Iris pigment epithelial cell (primary cell): ENCODE data around the gene PROK1.
"Not testable (repeated sequence)": the region's sequence is repeated elsewhere in the genome, so short reads cannot be mapped to it uniquely, and the experiment has no call there.

Experiments
- DNase-seq: peaks from one replicate; pipeline ENCODE4 v3.0.0-alpha.2; 2011; ENCODE audit warnings: low read depth

The PROK1 gene

DNA sequence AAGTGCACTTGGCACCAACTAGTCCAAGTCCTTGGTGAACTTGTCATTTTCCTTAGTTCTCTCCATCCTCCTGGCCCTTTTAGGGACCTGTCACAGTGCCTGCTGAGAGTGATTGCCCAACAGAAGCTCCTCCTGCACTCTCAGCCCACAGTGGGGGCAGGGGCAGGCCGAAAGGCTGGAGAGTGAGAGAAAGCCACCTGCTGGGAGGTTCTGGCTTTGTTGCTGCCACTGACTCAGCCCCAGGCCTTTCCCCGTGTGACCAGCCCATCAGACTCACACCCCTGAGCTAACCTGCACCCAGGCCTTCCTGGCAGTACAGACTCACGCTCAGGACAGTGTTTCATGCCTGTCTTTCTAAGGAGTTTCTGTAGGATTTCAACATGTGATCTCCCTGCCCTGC is 17.1 kb upstream of the PROK1 start:
- peak; percentile 61 for DNase-seq

- no peak for DNase-seq
Observed at GRCh38 chr1:110434946-110435345, 16.0 kb upstream of the PROK1 start.

GRCh38 chr1:110436635-110437034 is 14.3 kb upstream of the PROK1 start:
- DNase-seq: no peak

DNA sequence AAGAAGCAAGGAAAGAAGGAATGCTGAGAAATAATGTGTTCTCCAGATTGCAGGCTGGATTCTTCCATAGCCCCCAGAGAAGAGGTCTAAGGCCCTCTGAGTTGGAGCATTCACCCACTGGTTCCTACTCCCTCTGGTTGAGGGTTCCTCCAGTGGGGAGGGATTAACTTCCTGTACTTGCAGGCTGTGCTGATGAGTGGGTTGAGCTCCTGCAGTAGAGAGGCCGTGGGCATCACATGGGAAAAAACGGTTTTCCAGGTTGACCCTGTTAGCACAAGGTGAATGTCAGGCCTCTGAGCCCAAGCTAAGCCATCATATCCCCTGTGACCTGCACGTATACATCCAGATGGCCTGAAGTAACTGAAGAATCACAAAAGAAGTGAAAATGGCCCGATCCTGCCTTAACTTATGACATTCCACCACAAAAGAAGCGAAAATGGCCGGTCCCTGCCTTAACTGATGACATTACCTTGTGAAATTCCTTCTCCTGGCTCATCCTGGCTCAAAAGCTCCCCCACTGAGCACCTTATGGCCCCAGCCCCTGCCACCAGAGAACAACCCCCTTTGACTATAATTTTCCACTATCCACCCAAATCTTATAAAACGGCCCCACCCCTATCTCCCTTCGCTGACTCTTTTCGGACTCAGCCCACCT is 13.2 kb upstream of the PROK1 start:
- DNase-seq: not testable (repeated sequence)

DNA sequence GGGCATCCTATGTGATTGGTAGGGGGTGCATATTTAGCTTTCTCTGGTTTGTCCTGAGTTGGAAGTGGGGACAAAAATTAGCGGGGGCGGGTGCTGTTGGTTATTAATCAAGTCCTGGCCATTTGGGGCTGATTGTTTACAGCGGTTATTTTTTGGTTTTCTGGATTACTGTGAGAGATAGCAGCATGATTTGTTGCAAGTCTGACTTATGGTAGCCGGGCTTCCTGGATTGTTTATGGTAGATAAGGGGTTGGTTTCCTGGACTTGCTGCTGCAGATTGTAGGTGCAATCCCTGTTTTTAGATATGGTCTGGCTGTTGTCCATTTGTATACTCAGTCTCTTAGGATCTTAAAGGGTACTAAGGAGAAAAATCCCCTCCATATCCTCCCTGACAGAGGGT is 12.1 kb upstream of the PROK1 start:
- peak; percentile 25 for DNase-seq

DNA sequence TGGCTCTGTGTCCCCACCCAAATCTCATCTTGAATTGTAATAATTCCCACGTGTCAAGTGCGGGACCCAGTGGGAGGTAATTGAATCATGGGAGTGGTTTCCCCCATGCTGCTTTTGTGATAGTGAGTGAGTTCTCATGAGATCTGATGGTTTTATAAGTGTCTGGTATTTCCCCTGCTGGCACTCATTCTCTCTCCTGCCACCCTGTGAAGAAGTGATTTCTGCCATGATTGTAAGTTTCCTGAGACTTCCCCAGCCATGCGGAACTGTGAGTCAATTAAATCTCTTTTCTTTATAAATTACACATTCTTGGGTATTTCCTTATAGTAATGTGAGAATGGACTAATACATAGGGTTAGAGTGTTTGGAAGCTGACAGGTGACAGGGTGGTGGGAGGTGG is 11.1 kb upstream of the PROK1 start:
- not testable (repeated sequence) for DNase-seq

GRCh38 chr1:110440877-110441276 is 10.1 kb upstream of the PROK1 start:
- peak; percentile 66 for DNase-seq

DNA sequence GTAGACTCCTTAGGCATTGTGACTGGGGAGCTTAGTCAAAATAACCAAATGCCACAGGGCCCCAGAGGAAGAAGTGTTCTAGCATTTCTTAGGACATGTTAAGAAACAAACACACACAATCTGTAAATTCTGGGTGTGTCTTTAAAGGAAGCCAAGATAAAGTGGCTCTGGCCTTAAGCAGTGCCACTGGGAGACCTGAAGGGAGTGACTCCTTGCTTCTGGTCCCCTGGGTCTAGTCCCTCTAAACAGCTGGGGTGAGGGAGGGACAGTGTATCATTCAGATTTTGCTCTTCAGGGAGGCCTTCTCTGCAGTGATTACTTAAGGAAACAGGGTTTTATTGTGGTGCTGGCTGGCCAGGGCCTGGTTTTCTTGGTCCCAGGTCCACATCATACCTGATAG is 9.1 kb upstream of the PROK1 start:
- no peak for DNase-seq

- no peak for DNase-seq
Observed at GRCh38 chr1:110443451-110443850, 7.5 kb upstream of the PROK1 start.

DNA sequence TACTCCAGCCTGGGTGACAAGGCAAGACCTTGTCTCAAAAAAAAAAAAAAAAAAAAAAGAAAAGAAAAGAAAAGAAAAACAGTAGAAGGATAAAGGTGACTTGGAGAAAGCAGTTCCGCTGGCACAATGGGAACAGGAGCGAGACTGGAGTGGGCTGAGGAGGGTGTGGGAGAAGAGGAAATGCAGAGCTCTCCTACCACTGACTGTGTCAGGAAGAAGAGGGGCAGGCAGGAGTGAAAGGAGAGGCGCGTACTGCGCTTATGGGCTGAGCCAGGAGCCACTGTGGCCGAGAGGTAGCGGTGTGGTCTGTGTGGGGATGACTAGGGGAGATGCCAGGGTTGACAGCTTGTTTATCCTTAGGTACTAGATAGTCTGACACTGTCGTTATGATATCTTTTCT is 6.4 kb upstream of the PROK1 start:
- DNase-seq: no peak

DNA sequence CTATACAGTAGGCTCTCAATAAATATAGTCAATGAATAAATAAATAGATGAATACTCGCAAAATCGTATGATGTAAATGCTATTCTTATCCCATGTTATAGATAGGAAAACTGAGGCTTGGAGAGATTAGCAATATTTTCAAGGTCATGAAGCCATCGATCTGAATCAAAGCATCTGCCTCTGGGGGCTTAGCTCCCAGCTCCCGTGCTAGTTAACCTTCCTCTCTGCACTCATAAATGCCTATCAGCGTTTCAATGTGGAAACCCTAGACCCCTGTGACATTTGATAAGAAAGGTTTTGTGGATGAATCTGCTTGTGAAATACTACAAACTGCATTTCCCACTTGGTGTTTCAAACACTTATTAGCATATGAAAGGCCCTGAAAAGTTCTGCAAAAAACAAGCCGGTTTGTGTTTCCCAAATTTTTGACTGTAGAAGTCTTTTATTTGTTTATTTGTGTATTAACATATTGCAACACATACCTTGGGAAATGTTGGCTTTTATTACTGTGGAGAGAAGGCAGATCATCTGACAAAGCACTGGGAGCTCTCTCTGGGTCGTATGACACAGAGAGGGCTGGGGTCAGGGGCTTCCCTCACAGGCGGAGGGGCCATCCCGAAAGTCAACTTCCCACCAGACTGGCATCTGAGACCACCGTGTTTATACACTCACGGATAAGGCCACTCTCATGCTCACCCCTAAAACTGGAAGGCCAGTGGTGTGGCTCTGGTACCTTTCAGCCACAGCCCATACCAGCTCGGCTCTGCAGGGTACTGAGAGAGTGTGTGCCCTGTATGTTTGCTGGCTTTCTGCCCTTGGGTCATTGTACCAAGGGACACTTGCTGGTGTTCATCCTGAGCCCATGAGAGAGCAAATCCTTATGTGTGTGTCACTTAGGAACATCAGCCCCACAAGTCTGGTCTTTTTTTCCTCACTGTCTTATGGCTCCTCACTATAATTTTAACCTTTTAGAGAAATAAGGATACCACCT is 993 bp upstream of the PROK1 start:
- DNase-seq: peak; percentile 20

DNA sequence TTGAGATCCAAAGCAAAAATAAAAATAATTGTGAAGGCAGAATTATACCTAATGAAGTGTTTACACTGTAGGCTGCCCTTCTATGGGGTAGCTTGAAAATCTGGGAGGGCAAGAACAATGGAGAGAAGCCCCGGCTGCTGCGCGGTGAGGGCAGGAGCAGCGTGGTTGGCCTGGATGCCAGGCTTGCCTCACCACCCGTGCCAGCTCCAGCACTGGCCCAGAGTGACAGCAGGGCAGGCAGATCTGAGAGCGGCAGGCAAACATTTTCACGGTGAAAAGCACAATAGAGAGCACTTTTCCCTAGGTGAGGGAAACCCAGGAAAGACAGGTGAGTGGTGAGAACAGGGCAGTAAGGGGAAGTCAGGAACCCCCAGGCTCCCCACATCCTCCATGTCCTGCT is 1.4 kb downstream of the PROK1 start:
- DNase-seq: no peak

DNA sequence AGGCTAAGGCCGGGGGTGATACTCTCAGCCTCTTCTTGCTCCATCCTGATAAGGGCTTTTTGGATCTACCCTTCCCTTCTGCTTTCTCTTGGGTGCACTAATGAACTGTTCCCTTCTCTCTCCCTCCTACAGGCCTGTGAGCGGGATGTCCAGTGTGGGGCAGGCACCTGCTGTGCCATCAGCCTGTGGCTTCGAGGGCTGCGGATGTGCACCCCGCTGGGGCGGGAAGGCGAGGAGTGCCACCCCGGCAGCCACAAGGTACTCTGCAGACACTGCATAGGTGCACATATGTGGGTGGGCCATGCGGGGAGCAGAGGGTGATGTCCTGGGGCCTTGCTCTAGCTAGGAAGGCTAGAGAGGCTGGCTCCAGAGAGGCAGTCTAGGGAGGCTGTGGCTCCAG is 2.9 kb downstream of the PROK1 start:
- DNase-seq: no peak

GRCh38 chr1:110454328-110454727 is 3.4 kb downstream of the PROK1 start:
- no peak for DNase-seq

- no peak for DNase-seq
Observed at GRCh38 chr1:110455151-110455550, 4.2 kb downstream of the PROK1 start.

GRCh38 chr1:110457206-110457605 is 6.3 kb downstream of the PROK1 start:
- no peak for DNase-seq

DNA sequence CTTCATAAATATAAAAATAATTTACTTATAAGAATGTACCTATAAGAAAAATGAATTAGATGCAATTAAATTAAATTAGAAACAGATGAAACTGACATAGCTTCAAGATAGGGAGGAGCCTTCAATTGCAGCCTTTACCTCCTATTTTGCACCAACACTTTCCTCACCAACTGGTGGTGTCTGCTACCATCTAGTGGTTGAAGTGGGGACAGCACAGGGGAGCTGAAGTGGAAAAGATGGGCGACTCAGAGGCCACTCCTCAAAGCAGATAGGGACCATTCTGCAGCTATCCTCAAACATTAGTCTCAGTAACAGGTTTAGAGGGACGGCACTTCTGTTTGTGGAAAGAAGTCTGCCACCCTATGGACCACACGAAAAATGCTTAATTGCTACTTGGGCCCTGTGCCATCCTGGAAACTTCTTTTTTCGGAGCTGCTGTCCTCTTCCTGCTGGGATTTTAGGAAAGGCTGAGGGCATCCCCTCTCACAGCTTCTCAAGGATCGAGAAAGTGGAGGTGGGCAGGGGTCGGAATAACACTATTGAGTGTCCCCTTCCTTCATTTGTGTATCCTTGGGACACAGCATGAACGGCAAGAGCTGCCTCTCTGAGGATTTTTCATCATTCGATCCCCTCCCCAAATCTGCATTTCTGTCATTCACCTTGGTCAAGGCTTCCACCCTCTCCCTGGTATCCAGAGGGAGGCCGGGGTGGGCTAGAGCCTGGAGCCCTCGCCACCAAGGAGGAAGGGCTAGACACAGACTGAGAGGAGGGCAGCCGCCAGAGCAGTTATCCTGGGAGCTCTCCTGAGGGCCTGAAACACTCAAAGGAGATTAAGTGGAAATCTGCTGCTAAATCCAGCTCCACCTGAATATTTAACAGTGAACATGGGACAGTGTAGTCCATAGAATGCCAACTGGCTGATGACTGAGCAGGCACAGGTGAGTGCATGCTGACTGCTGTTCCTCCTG is 9.6 kb downstream of the PROK1 start:
- DNase-seq: peak; percentile 71

DNA sequence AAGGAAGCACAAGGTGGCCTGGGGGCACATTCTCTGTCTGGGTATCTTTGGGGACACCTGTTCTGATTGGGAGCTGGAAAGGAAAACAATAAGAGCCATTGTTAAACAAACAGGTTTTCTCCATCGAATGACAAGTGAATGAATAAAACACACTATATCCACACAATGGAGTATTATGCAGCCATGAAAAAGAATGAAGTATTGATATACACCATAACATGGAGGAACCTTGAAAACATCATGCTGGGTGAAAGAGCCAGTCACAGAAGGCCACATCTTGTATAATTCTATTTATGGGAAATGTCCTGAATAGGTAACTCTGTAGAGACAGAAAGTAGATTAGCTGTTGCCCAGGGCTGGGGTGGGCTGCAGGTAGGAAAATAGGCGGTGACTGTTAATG is 11.1 kb downstream of the PROK1 start:
- no peak for DNase-seq

GRCh38 chr1:110462964-110463363 is 12.0 kb downstream of the PROK1 start:
- DNase-seq: peak; percentile 18

- DNase-seq: peak; percentile 84
Observed at GRCh38 chr1:110463725-110464124, 12.8 kb downstream of the PROK1 start.

- peak; percentile 89 for DNase-seq
Observed at GRCh38 chr1:110464340-110464739, 13.4 kb downstream of the PROK1 start.
